GM20000 (cell line): ENCODE data around the gene TOMM7.
"Not testable (repeated sequence)": the region's sequence is repeated elsewhere in the genome, so short reads cannot be mapped to it uniquely, and the experiment has no call there.

Experiments used
- DNase-seq: peaks from one replicate; pipeline ENCODE4 v3.0.0; 2012; ENCODE audit warnings: low spot score
- CTCF ChIP-seq: IDR thresholded peaks from 2 replicates; pipeline ENCODE4 v1.5.1; 2012; ENCODE audit warnings: mild to moderate bottlenecking, control low read depth; ENCODE audit errors: extremely low read depth, missing control alignments

The TOMM7 gene

GRCh38 chr7:22793593-22794462, 28.8 kb downstream of the TOMM7 start:
- TF ChIP-seq CTCF = no peak
- no peak for DNase-seq

GRCh38 chr7:22791204-22792158, 31.2 kb downstream of the TOMM7 start:
- no peak for DNase-seq
- no peak for TF ChIP-seq CTCF

GRCh38 chr7:22790640-22791039, 32.0 kb downstream of the TOMM7 start:
- not testable (repeated sequence) for DNase-seq

GRCh38 chr7:22787951-22788350, 34.7 kb downstream of the TOMM7 start:
- no peak for TF ChIP-seq CTCF
- no peak for DNase-seq

GRCh38 chr7:22786290-22786932, 36.2 kb downstream of the TOMM7 start:
- no peak for DNase-seq
- no peak for TF ChIP-seq CTCF

- no peak for TF ChIP-seq CTCF
- no peak for DNase-seq
These were observed 38.3 kb downstream of the TOMM7 start for GRCh38 chr7:22784346-22784745.

- no peak for TF ChIP-seq CTCF
- DNase-seq = no peak
These were observed 39.2 kb downstream of the TOMM7 start for GRCh38 chr7:22783421-22783820.
